DMS153 treated with DMSO at 0.1 percent for 48 hours (cell line): ENCODE data around the gene OR11H6.
"Not testable (repeated sequence)": the region's sequence is repeated elsewhere in the genome, so short reads cannot be mapped to it uniquely, and the experiment has no call there.

Experiments used
- DNase-seq: peaks from one replicate; lab custom pipeline; 2025; ENCODE audit not compliant: unreplicated experiment; lab: John Stamatoyannopoulos, UW

OR11H6 gene, protein sequence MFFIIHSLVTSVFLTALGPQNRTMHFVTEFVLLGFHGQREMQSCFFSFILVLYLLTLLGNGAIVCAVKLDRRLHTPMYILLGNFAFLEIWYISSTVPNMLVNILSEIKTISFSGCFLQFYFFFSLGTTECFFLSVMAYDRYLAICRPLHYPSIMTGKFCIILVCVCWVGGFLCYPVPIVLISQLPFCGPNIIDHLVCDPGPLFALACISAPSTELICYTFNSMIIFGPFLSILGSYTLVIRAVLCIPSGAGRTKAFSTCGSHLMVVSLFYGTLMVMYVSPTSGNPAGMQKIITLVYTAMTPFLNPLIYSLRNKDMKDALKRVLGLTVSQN

DNA sequence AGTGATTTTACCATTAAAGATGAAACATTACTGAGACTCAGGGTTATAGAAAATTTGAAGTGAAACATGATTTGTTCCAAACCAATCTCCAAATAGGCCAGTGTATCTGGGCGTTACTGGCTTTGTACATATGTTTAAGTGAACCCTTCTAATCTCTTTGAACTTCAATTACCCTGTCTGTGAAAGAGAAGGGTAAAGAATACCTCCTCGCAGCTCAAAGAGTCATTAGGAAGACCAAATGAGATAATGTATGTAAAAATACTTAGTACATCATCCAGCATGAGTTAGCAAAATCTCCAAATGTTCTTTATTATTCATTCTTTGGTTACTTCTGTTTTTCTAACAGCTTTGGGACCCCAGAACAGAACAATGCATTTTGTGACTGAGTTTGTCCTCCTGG, at the start of gene OR11H6:
Gene OR11H6, plus strand, starts transcription at position 301 of the 400 bp plus-strand sequence. Its CDS starts 0 bp downstream, at position 301.
- no peak for DNase-seq

DNA sequence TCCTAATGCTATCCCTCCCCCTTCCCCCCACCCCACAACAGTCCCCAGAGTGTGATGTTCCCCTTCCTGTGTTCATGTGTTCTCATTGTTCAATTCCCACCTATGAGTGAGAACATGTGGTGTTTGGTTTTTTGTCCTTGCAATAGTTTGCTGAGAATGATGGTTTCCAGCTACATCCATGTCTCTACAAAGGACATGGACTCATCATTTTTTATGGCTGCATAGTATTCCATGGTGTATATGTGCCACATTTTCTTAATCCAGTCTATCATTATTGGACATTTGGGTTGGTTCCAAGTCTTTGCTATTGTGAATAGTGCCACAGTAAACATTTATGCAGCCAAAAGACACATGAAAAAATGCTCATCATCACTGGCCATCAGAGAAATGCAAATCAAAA, 49.3 kb upstream of the OR11H6 start:
- DNase-seq = not testable (repeated sequence)

DNA sequence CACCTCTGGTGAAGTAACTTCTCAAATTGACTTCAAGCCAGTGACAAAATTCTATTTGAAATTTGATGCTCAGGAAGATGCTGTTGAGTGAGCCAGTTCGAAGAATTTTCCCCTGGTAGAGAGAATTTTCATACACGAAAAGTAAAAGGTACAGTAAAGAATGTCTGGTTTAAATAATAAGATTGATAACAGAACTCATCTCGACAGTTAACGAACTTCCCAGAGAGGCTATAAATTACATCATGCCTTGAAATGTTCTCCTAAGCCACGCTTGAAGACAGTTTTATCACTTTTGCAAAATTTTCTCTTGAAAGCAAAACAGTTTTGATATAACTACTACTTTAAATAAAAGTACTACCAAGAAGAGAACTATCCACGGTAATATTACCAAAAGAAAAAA, 47.2 kb upstream of the OR11H6 start:
- DNase-seq = no peak

DNA sequence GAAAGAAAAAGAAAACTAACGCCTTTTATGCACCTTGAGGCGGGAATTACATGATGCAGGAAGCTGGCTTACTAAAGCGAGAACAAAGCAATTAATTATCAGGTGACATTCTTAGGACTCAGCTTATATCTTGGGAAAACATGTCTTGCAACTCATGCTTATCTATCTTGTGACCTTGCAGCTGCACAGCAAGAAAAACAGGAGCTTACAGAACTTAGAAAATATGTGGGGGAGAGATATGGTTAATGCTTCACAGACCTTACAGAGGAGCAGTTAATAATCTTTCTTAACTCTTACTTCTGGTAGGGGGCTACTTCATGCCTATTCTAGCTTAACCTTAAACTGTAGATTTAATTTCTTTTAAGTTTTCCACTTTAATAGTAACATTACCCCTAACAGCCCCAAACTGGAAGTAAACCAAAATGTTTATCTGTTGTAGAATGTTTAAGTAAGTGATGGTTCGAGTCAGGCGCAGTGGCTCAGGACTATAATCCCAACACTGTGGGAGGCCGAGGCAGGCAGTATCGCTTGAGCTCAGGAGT, 46.0 kb upstream of the OR11H6 start:
- DNase-seq = no peak

DNA sequence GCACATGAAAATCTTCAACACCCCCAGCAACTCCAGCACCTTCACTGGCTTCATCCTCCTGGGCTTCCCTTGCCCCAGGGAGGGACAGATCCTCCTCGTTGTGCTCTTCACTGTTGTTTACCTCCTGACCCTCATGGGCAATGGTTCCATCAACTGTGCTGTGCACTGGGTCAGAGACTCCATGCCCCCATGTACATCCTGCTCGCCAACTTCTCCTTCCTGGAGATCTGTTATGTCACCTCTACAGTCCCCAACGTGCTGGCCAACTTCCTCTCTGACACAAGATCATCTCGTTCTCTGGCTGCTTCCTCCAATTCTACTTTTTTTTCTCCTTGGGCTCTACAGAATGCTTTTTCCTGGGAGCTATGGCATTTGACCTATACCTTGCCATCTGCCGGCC, 44.3 kb upstream of the OR11H6 start:
- no peak for DNase-seq

DNA sequence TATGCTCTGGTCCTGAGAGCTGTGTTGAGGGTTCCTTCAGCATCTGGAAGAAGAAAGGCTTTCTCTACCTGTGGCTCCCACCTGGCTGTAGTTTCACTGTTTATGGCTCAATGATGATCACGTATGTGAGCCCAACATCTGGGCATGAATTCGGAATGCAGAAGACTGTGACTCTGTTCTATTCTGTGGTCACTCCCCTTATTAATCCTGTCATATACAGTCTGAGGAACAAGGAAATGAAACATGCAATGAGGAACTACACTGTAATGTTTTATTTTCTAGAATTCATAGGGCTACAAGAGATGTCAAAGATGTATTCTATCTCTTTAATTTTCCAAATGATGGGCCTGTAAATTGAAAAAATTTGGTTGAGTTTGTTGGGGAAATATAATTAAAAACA, 43.6 kb upstream of the OR11H6 start:
- DNase-seq = no peak

DNA sequence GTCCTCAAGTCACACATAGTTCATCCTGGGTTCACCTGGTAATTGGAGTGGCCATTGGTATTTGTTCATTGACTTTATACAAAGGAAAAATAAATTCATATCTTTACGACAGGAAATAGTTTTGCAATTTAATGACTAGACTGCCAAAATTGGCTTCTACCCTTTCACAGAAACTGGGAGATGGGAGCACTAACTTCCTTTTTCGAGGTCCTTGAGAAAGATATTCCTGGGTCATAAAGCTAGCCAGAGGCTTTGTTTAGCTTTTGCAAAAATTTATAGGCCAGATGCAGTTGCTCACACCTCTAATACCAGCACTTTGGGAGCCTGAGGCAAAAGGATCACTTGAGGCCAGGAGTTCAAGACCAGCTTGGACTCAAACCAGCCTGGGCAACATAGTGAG, 43.0 kb upstream of the OR11H6 start:
- no peak for DNase-seq

DNA sequence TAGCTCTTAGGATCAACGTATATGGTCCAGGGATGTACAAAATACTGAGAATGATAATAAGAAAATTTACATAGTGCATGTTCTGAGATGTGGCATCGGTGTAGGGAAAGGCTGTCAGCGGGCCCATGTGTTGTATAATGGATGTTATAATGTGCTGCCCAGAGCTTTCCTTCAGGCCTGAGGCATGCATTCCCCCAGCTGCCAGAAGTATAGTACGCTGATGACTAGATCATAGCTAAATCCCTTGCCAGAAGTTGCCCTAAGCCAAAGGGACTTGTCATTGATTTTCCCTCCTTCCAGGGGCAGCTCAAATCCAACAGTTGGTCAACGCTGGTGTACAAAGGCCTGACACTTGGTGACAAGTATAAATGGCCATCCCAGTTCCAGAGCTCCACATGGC, 39.3 kb upstream of the OR11H6 start:
- DNase-seq = no peak

DNA sequence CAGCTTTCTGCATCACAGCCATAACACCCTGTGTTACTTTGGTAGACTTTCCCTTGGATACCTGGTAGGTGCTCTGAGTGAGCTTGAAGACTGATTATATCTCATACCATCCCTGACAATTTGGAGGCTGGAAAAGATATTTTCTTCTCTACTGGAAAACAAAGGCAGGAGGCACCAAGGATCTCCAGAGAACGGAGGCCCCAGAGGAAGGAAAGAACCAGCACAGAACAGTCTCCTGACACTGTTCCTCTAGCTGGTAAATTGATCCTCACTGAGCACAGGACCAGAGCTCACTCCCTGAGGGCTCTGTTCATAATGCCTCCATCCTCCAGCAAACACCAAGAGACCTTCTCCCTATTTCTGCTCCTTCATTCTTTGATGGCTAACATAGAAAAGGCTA, 32.9 kb upstream of the OR11H6 start, which contains the start of gene OR11G2:
Gene OR11G2, plus strand, starts transcription at position 301 of the 400 bp plus-strand sequence. CDS start 6,542 bp downstream, outside the sequence.
- no peak for DNase-seq

DNA sequence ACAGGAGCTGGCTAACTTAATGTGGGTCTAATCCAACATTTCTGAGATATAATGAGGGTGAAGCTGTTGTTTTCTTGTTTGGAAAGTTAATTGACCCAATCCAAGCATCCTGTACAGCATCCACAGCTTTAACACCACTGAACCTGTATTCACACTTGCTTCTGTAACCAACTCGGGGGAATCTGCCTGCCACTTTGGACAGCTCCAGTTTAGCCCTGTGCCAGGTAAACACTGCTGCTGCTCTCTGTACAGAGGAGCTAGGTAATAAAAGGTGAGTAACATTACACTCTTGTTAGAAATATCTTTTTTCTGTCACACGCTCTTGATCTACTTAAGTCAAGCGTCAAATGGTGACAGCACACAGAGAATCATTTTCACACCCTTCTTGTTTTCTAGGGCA, 32.1 kb upstream of the OR11H6 start:
- no peak for DNase-seq

DNA sequence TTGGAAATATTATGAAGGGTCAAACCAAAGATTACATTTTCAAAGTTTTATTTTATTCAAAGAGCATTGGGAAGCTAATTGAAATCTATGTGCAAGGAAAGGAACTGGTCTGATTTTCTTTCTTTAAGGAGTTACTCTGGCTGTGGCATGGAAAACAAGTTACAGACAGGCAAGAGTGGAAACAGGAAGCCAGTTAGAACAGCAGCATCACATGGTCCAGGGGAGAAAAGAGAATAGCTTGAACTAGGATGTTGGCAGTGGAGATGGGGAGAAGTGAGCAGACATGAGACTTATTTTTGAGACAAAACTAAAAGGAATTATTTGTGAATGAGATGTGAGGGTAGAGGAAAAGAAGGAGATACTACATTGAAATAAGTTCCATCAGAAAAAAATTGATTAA, 29.4 kb upstream of the OR11H6 start:
- DNase-seq = no peak

DNA sequence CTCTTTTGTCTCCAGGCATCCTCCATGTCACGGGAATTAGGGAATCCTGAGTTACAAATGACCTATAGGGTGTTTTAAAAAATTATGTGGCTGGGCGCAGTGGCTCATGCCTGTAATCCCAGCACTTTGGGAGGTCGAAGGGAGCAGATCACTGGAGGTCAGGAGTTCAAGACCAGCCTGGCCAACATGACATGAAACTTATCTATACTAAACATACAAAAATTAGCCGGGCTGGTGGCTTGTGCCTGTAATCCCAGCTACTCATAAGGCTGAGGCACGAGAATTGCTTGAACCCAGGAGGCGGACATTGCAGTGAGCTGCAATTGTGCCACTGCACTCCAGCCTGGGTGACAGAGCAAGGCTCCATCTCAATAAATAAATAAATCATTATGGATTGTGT, 28.3 kb upstream of the OR11H6 start:
- DNase-seq = not testable (repeated sequence)

DNA sequence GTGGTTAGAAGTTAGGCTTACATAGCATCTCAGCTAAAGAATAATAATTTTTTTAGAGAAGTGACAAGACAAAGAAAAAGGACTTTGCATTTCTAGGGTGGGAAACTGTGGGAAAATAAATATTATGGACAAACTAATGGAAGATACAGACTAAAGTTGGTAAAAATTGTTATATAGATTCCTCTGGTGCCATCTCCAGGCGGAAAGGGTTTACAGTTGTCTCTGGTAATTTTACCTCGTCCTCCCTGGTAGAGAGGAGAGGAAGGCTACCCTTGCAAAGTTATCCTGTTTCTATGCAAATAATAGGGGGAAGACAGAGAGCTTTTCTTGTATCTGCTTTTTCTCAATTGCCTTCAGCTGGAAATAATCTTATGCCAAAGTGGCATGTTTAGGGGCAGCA, 27.6 kb upstream of the OR11H6 start:
- DNase-seq = no peak

DNA sequence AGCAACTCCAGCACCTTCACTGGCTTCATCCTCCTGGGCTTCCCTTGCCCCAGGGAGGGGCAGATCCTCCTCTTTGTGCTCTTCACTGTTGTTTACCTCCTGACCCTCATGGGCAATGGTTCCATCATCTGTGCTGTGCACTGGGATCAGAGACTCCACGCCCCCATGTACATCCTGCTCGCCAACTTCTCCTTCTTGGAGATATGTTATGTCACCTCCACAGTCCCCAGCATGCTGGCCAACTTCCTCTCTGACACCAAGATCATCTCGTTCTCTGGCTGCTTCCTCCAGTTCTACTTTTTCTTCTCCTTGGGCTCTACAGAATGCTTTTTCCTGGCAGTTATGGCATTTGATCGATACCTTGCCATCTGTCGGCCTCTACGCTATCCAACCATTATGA, 26.1 kb upstream of the OR11H6 start:
- DNase-seq = no peak

DNA sequence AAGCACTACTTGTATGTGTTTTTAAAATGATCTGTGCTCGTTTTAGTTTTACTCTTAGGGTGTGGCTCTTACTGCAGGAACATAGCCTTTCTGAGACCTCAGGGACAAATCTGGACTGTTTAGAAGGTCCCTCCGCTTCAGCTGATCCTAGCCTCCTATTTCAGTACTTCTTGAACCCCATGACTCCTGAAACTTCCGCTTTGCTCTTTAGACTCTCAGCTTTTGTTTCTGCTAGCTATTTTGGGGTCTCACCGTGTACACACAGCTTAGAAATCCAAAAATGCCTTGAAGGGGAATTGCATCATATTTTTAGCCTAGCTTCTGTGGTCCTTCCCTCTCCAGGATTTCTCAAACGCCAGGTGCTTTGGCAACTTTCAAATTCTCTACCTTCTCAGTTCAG, 24.5 kb upstream of the OR11H6 start:
- DNase-seq = no peak

DNA sequence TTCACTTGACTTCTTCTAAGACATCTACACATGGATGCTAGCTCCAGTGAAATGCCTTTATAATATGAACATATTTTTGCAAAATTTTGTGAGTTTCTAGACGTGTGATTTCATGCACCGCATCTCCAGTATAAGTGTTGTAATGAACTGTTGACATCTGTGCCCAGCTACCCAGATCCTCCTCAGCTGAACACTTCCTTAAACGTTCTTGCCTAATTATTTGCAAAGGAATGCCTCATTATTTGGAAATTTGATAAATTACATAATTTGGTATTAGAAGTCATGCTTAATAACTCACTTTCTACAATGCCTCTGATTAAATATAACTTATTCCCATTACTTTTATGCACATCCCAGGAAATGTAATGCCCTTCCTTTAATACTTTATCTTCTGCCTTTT, 18.8 kb upstream of the OR11H6 start:
- DNase-seq = no peak

DNA sequence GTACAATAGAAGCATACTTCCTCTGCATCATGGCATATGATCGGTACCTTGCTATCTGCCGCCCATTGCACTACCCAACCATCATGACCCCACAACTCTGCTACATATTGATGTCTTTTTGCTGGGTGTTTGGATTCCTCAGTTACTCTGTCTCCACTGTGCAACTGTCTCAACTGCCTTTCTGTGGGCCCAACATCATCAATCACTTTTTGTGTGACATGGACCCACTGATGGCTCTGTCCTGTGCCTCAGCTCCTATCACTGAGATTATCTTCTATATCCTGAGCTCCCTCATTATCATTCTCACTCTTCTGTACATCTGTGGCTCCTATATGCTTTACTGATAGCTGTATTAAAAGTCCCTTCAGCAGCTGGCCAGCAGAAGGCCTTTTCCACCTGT, 13.9 kb upstream of the OR11H6 start:
- DNase-seq = no peak

DNA sequence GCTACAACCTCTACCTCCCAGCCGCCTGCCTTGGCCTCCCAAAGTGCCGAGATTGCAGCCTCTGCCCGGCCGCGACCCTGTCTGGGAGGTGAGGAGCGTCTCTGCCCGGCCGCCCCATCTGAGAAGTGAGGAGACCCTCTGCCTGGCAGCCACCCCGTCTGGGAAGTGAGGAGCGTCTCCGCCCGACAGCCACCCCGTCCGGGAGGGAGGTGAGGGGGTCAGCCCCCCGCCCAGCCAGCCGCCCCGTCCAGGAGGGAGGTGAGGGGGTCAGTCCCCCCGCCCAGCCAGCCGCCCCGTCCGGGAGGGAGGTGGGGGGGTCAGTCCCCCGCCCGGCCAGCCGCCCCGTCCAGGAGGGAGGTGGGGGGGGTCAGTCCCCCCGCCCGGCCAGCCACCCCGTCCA, 11.1 kb upstream of the OR11H6 start:
- not testable (repeated sequence) for DNase-seq

DNA sequence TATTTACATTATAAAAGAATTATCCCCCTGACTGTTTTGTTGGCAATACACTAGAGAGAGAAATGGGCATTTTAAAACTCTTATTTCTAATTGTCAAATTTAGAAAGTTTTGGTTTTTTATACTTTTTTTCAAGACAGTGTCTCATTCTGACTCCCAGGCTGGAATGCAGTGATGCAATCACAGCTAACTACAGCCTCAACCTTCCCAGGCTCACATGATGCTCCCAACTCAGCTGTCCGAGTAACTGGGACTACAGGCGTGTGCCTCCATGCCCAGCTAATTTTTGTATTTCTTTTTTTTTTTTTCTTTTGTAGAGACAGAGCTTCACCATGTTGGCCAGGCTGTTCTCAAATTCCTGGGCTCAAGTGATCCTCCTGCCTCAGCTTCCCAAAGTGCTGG, 8.3 kb upstream of the OR11H6 start:
- DNase-seq = no peak

DNA sequence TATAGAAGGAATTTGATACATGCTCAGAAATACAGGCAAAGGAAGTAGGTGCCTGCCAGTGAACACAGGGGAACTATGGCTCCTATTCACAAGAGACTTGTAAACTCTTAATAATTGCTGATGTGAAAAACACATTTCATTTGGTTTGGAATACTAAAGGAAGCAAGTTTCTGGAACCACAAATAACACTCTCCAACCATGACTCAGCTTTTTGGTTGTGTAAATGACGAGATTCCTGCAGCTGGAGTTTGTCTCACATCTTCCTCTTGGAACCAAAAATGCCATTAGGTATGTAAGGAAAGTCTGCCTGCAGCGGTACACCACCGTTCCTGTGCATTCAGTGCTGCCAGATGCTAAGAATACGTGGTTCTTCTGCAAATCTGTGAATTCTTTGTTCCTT, 4.5 kb upstream of the OR11H6 start:
- DNase-seq = no peak

DNA sequence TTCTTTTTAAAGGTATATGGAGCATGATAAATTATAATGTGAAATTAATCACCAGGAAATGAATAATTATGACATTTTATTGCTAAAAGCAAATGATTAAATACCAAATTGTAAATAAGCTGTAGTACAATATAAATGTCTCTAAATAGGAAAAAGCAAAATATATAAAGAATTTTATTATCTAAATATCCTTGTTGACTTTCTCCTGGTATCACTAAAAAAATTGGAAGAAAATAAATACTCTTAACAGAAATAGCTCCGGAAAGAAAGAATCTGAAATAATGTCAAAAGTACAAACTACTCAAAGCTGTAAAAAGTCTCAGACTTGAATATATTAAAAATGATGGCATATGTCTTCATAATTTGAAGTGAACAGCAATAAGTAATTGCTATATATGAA, 5.2 kb downstream of the OR11H6 start, which contains the start of gene OR11H7:
Gene OR11H7, plus strand, starts transcription at position 301 of the 400 bp plus-strand sequence.
- no peak for DNase-seq

DNA sequence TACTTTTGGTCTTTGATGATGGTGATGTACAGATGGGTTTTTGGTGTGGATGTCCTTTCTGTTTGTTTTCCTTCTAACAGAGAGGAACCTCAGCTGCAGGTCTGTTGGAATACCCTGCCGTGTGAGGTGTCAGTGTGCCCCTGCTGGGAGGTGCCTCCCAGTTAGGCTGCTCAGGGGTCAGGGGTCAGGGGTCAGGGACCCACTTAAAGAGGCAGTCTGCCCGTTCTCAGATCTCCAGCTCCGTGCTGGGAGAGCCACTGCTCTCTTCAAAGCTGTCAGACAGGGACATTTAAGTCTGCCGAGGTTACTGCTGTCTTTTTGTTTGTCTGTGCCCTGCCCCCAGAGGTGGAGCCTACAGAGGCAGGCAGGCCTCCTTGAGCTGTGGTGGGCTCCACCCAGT, 11.9 kb downstream of the OR11H6 start:
- DNase-seq = not testable (repeated sequence)
